ENCODE data around the gene SPTBN1.

SPTBN1 gene

DNA sequence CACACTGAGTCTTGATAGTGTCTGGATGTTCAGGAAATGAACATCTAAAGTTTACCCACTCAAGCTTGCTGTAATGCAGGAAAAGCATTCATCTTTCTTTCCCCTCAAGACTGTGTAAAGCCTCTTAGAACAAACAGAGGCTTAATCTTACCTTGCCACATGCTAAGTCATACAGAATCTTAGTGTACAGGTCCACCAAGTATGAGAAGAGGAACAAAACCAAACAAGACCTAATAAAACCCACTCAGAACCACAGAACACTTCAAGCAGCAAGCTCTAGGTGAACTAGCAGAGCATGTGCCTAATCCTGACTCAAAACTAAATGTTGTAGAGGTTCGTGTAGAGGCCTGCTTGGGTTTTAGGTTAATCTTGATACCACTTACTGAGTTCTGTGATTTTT is 97.6 kb downstream of the SPTBN1 start:
- DNase-seq (ENCODE audit: low read depth in 2 of 2): no peak

- no peak for DNase-seq (ENCODE audit: low read depth in 2 of 2)
These were observed 99.3 kb downstream of the SPTBN1 start for GRCh38 chr2:54555318-54555837.

- no peak for DNase-seq (ENCODE audit: low read depth in 2 of 2)
These were observed 100.5 kb downstream of the SPTBN1 start for GRCh38 chr2:54556621-54557121.

GRCh38 chr2:54557211-54557600 is 101.1 kb downstream of the SPTBN1 start:
- DNase-seq (ENCODE audit: low read depth in 2 of 2): no peak

DNA sequence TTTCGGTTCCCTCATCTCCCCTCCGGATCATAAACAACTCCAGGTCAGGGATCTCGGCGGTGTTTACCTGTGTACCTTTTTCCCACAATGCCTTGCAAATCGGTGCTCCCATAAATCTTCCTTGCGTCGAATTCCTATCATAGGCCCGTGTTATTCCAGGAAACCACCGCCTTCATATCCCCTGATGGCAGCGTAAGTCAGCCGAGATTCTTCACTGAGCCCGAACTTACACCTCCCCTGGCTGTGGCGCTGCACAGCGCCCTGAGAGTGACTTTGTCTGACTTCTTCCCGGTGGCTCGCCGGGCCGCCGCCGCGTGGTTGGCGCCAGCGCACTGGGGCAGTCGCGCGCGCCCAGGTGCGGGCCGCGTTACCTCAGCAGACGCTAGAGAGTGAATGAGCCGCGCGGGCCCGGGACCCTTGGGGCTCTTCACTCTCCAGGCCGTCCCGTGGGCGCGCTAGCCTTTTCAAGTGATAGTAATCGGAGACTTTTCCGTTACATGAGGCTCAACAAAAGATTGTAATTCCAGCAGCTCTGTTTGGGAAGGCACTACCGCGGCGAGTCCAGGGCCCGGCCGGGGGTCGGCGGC is 101.6 kb downstream of the SPTBN1 start:
- DNase-seq (ENCODE audit: low read depth in 2 of 2): peak; percentile 54 to 61

DNA sequence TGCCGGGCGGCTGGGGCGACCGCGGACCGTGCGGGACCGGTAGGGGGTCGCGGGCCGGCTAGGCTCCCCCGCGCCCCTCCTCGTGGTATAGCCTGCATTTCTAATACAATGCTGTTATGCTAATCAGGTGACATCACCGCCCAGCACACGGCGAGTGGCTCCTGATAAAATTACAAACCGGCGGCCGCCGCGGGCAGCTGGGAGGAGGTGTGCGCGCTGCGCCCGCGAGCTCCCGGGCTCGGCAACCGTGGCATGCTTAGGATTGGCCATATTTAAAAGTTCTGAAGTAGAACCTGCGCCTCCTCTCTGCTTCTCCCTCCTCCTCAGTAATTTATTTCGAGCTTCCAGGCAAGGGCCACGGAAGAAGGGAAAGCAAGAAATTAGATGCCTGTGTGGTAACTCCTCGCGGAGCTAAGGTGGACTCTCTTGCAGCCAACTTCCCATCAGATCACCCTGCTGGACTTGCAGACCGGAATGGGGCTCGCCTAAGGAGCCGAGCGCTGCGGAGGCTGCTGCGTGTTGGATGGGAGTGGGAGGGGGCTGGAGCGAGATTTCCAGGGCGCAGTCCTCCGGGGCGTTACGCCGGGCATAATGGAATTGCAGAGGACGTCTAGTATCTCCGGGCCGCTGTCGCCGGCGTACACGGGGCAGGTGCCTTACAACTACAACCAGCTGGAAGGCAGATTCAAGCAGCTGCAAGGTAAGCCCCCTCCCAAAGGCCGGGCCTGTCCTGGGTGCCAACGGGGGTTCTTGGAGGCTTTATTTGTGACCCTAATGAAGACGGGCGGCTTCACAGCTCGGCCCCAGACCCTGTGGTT is 102.3 kb downstream of the SPTBN1 start:
- peak; percentile 46 to 59 for DNase-seq (ENCODE audit: low read depth in 2 of 2)

GRCh38 chr2:54559006-54559445 is 102.9 kb downstream of the SPTBN1 start:
- no peak for DNase-seq (ENCODE audit: low read depth in 2 of 2)

DNA sequence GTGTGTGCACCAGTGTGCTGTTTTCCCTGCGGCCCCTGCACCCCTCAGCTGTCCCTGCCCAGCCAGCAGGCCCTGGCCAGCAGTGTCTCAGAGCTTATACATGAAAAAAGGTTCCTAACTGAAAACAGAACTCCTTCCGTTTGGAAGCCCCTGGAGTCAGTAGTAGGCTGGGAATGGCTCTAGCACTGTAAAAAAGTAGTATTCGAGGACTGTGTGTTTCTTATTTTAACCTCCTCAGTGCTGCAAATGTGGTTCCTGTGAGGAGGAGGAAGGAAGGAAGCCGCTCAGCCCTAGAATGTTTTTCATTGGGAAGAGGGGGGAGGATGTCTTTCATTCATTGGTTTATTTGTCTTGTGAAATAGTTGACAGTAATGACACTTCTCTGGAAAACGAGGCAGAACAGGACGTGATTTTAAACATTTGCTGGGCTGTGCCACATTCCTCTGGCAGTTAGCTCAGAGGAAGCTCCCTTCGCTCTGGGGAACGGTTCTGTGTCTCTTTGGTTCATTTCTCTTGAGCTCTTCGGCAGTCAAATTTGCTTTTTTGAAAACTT is 103.5 kb downstream of the SPTBN1 start:
- DNase-seq (ENCODE audit: low read depth in 2 of 2): no peak

GRCh38 chr2:54560146-54560881 is 104.2 kb downstream of the SPTBN1 start:
- DNase-seq (ENCODE audit: low read depth in 2 of 2): no peak

- DNase-seq (ENCODE audit: low read depth in 2 of 2): no peak
These were observed 104.9 kb downstream of the SPTBN1 start for GRCh38 chr2:54561010-54561409.

DNA sequence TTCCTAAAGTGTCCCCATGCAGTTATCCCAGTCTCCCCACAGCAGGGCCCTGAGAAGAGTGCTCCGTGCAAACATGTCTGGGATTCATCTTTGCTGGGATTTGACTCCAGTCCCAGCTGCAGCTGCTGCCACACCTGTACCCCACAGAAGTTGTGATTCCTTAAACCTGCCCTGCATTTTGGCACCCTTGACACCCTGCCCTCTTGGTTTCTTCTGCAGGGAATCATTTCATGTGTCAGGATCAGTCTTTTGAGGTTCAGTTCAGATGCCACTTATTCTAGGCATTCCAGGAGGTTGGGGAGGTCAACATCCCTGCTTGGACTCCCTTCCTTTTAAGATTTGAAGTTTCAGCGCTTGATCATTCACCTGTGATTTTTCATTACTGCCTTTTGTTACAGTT is 108.3 kb downstream of the SPTBN1 start:
- DNase-seq (ENCODE audit: low read depth in 2 of 2): no peak

- DNase-seq (ENCODE audit: low read depth in 2 of 2): no peak
These were observed 109.4 kb downstream of the SPTBN1 start for GRCh38 chr2:54565551-54565950.

GRCh38 chr2:54566896-54567295 is 110.8 kb downstream of the SPTBN1 start:
- DNase-seq (ENCODE audit: low read depth in 2 of 2): no peak

DNA sequence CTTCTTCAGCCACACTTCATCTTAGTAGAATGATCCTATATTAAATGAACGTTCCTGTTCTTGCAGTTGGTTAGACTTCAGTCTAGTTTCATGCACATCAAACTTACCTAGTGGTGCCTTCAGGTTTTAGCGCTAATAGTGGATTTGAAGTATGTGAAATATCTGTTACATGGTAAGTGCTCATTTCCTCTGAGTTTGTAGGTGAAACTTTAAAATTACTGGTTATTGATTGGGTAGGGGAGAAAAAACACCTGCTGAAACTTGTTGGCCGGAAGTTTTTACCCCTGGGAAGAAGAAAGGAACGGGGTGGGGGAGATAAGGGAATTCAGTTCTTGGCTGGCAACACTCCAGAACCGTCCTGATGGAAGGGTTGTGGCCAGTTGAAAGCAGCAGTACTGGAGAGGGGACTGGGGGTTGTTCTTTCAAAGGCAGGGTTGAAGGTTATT is 112.8 kb downstream of the SPTBN1 start:
- no peak for DNase-seq (ENCODE audit: low read depth in 2 of 2)

DNA sequence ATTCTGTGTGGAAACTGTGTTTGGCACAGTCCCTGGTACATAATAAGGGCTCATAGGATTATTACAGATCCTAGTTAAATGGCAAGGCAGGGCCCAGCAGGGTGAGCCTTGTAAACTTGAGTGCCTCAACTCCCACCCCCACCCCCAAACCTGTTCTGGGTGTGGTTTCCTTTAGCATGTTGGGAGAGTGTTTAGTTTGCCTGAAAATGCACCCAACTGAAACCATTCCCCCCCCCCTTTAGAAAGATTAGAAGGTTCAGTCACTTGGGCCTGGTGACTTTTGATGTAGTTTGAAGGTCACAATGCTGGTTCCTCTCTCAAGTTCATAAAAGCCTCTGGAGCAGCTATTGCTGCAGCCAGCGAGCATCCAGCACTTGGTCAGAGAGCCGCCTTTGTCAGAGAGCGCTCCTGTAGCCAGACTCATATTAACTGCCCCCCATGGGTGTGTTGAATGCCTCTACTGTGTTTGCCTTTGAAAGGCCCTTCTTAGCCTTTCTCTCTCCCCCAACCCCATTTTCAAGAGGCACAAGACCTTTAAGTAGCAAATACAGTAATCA is 113.7 kb downstream of the SPTBN1 start:
- no peak for DNase-seq (ENCODE audit: low read depth in 2 of 2)

DNA sequence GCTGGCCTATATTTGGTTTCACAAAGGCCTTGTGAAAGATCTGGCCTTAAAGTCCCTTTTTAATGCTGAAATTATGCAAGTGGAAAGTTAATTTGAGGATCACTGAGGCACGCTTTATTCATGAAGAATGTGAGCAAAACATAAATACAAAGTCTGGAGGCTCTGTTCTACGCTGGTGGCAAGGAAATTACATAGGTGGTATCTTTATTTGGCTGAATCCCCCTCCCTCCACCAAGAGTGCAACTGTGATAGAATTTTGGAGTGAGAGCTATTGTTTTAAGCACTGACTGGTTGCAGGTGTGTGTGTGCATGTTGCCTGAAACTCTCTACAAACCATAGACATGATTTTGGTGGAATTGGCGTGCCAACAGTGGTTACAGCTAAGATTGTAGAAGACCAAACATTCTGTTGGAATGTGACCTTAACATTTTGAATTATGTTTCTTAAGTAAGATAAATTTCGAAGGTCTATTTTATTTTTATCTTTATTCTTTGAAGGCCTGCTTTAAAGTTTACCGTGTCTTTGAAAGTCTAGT is 114.3 kb downstream of the SPTBN1 start:
- no peak for DNase-seq (ENCODE audit: low read depth in 2 of 2)

DNA sequence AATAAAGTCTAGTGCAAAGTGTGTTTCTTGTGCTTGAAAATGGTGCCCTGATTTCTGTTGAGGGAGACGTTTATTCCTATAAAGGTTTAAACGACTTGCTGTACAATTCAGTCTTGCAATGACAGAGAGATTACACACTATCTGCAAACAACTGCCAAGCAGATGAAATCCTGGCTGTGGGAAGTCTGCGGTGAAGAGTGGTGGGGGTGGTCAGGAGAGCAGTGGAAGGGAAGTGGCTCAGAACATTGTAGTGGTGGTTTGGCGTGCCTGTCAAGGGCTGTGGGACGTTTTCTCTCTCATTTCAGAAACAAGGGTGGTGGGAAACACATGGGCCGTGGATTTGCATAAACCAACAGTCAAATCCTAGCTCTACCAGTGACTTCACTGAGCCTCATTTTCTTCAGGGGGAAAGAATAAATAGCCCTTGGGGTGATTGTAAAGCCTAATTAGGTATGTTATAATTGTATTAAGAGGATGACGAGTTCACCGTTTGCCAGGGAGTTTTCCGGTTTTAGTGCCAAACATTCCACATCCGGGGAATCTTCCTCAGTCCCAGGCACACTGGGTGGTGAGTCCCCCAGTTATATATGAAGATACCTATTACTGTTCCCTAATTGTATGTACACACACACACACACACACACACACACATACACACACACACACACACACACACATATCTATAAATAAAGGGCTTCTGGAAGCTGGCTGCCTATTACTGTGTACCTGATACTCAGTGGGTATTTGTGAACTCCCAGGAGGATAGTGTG is 115.0 kb downstream of the SPTBN1 start:
- peak; percentile 52 to 65 for DNase-seq (ENCODE audit: low read depth in 2 of 2)

- no peak for DNase-seq (ENCODE audit: low read depth in 2 of 2)
These were observed 116.1 kb downstream of the SPTBN1 start for GRCh38 chr2:54572262-54572635.

- no peak for DNase-seq (ENCODE audit: low read depth in 2 of 2)
These were observed 116.8 kb downstream of the SPTBN1 start for GRCh38 chr2:54572636-54573536.

- no peak for DNase-seq (ENCODE audit: low read depth in 2 of 2)
These were observed 117.4 kb downstream of the SPTBN1 start for GRCh38 chr2:54573537-54573919.
